ENCODE data around the gene GPR35. TPM values are rescaled to one million over a fixed set of nuclear protein-coding genes. Genes with fewer than 3 reads are reported as not detected.

GPR35 gene
- total RNA-seq, 1 donor = 1.1 TPM

DNA sequence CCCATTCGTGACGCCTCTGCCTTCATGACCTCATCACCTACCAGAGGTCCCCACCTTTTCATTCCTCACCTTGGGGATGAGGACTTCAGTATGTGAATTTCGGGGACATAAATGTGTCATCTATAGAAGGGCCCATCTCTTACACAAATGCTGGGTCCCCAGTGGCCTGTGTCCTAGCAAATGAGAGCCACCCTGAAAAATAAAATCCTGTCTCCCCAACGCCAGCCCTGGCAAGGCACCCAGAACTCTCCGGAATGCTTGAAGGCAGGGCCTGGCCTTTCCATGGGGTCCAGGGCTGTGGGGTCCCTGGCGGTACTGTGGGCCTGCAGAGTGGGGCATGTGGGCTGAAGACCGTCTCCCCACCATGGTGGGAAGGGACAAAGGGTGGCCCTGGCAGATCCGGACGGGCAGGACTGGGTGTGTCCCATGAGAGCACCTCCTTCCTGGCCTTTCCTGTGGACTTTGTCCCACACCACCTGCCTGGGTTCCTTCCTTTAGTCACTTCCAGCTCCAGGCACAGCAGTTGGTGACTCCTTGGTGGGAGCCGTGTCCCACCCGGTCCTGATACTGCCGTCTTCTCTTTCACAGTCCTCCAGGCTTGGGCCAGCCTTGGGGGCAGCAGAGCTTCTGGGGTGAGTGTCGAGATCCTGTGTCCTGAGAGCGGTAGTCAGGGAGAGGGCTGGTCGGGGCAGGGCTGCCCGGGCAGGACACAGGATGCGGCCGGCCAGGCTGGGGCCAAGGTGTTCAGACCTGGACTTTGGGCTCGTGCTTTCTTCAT, 20.2 kb upstream of the GPR35 start:
- Histone ChIP-seq H3K4me1 (ENCODE audit: insufficient read depth, low read length) (no peaks in the 10 kb centered on the region), H4K20me1 (ENCODE audit: insufficient read depth, low read length) (peaks cover 4% of the 10 kb centered on the region), H3K36me3 (ENCODE audit: insufficient read depth, low read length) (no peaks in the 10 kb centered on the region), H2AFZ (ENCODE audit: low read length) (no peak overlapping the region), H3K4me2 (ENCODE audit: insufficient read depth, low read length) (no peak overlapping the region), H3K4me3 (ENCODE audit: insufficient read depth, low read length) (no peak overlapping the region), H3K27ac (ENCODE audit: low read depth, low read length) (no peak overlapping the region), H3K79me2 (ENCODE audit: insufficient read depth, low read length) (no peaks in the 10 kb centered on the region), H3K9me3 (ENCODE audit: low read depth, low read length) (no peaks in the 10 kb centered on the region), H3K27me3 (ENCODE audit: insufficient read depth, low read length) (no peaks in the 10 kb centered on the region)
- TF ChIP-seq CTCF (IDR thresholded peaks at IDR 0.05; ENCODE audit: extremely low read depth, low read depth, low read length) = no peak
- DNase-seq (ENCODE audit: insufficient read length, low spot score, missing footprints) = peak; percentile 77

DNA sequence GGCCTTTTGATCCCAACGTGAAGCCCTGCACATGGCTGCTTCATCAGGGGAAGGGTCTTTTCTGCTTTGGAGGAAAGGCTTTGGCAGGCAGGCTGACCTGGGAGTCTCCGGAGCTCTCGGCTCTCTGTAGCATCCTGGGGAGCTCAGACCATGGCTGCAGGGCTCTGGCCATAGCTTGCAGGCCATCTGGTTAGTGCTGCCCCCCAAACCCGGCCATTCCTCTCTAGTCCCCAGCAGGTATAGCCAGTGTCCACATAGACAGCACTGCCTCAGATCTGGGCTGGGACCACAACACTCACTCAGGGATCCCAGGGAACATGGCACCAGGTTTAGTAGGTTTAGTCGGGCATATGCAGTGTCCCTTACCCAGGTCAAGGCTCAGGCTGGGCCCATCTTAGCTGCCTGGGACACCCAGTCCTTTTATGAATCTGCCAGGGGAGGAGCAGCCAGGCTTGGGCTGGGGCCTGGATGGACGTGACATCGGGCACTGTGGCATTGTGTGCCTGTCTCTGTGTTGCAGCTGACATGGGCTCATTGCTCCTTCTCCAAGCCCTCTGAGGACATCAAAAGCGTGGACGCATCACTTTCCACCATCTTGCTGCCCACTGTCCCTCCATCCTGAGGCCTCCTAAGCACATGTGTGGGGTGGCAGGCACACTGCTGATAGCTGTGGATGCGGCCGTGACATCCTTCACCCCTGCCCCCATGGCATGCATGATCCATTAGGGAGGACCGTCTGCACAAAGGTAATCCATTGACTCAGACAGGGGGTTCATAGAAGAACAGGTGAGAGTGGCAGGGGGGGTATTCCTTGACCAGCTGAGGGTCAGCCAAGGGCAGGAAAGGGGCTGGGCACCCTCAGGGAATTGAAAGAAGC, 19.2 kb upstream of the GPR35 start:
- Histone ChIP-seq H3K4me1 (ENCODE audit: insufficient read depth, low read length) (no peaks in the 10 kb centered on the region), H4K20me1 (ENCODE audit: insufficient read depth, low read length) (peaks cover 4% of the 10 kb centered on the region), H3K27ac (ENCODE audit: low read depth, low read length) (no peak overlapping the region), H3K79me2 (ENCODE audit: insufficient read depth, low read length) (no peaks in the 10 kb centered on the region), H3K36me3 (ENCODE audit: insufficient read depth, low read length) (no peaks in the 10 kb centered on the region), H2AFZ (ENCODE audit: low read length) (no peak overlapping the region), H3K27me3 (ENCODE audit: insufficient read depth, low read length) (no peaks in the 10 kb centered on the region), H3K9me3 (ENCODE audit: low read depth, low read length) (no peaks in the 10 kb centered on the region), H3K4me3 (ENCODE audit: insufficient read depth, low read length) (no peak overlapping the region), H3K4me2 (ENCODE audit: insufficient read depth, low read length) (no peak overlapping the region)
- peak; percentile 86 for DNase-seq (ENCODE audit: insufficient read length, low spot score, missing footprints)
- TF ChIP-seq CTCF (IDR thresholded peaks at IDR 0.05; ENCODE audit: extremely low read depth, low read depth, low read length) = no peak

- no peak overlapping the region for H3K4me3 ChIP-seq (ENCODE audit: insufficient read depth, low read length)
- H3K27me3 ChIP-seq (ENCODE audit: insufficient read depth, low read length) = no peaks in the 10 kb centered on the region
- DNase-seq (ENCODE audit: insufficient read length, low spot score, missing footprints) = peak; percentile 10
- no peak overlapping the region for H3K27ac ChIP-seq (ENCODE audit: low read depth, low read length)
- H3K79me2 ChIP-seq (ENCODE audit: insufficient read depth, low read length) = no peaks in the 10 kb centered on the region
- no peaks in the 10 kb centered on the region for H3K36me3 ChIP-seq (ENCODE audit: insufficient read depth, low read length)
- H2AFZ ChIP-seq (ENCODE audit: low read length) = no peak overlapping the region
- no peak for TF ChIP-seq CTCF (IDR thresholded peaks at IDR 0.05; ENCODE audit: extremely low read depth, low read depth, low read length)
- H3K9me3 ChIP-seq (ENCODE audit: low read depth, low read length) = no peaks in the 10 kb centered on the region
- no peaks in the 10 kb centered on the region for H3K4me1 ChIP-seq (ENCODE audit: insufficient read depth, low read length)
- H4K20me1 ChIP-seq (ENCODE audit: insufficient read depth, low read length) = no peaks in the 10 kb centered on the region
- H3K4me2 ChIP-seq (ENCODE audit: insufficient read depth, low read length) = no peak overlapping the region
Measured at GRCh38 chr2:240611601-240612210, 13.6 kb upstream of the GPR35 start.

All from osteoblast (primary cell).